Daoy (cell line): ENCODE results near the gene SCN3B. TPM values are rescaled to one million over a fixed set of nuclear protein-coding genes. Genes with fewer than 3 reads are reported as not detected.
A peak's percentile ranks its signal among the peaks of the same experiment; 100 is the strongest.

ENCODE experiments used
- DNase-seq: peaks from one replicate; pipeline ENCODE4 v3.0.0-alpha.2; 2015; ENCODE audit warnings: low read depth
- total RNA-seq: library from RNA; depleted of rRNA; stranded (reverse); fragments of >200 nt; shearing (Covaris generic); gene quantifications from 2 replicates; pipeline ENCODE4 v1.2.3, GENCODE V29; 2014

SCN3B gene
- total RNA-seq, 1 experiment from 2014 or later: 0.34 TPM

DNA sequence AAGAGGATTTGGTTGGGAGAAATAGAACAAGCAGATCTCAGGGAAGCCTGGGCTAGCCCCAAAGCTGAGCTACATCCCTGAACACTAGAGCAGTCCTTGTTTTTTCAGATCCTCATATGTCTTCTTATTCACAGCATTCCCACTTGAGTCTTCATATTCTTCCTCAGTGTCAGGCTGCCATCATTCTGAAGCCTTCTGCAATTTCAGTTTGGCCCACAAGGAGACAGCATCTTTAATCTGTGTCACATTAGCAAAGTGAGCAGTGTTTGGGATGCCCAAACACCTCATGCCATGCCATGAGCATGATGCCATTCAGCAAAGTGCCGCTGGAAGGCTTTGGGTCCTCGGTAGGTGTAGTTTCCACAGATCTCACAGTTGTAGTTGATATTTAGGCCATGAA lies 56.6 kb downstream of the SCN3B start:
- no peak for DNase-seq

DNA sequence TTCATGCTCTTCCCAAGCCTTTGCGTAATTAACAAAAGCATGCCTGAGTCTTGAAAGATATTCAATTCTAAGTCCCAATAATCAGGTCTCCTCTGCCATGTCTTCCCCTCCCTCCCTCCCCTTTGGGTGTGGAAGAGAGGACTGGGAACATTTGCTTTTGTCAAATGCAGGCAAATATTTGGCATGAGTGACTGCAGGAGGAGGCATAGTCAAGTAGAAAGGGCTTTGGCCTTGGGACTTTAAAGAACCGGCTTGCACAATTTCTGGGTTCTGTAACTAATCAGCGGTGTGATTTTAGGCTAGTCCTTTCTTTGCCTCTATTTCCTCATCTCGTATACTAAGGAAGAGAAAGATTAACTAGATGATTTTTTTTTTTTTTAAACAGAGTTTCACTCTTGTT lies 59.5 kb downstream of the SCN3B start:
- DNase-seq: no peak

- peak; percentile 51 for DNase-seq
These were observed 60.1 kb downstream of the SCN3B start for GRCh38 chr11:123594188-123594901.

DNA sequence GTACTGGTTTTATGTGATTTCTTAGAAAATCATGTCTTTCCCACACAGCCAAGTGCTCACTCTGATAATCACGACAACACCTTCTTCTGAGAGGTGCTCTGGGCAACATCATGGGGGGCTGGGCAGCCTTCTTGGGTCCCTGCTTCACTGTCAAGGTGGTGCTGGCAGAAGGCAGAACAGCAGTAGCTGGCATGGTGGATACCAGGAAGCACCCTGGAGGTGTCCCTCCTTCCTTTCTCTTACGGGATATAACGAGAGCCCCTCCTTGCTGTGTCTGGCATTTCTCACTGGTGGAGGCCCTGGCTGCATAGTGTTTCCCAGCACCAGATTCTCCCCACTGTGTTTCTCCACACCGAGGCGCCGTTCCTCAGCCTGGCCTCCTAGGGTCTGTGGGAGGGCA lies 60.9 kb downstream of the SCN3B start:
- DNase-seq: no peak

GRCh38 chr11:123590296-123590912 lies 64.0 kb downstream of the SCN3B start:
- DNase-seq: peak; percentile 75

DNA sequence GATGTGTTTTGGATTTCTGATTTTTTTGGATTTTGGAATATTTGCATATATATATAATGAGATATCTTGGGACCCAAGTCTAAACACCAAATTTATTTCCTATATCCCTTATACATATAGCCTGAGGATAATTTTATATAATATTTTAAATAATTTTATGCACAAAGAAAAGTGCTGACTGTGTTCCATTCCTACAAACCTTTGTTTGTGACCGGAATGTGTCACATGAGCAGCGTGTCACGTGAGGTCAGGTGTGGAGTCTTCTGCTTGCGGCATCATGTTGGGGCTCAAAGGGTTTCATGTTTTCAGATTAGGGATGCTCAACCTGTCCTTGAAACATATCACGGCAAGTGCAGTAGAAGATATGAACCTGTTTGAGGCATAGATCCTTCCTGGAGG lies 65.6 kb downstream of the SCN3B start:
- no peak for DNase-seq

DNA sequence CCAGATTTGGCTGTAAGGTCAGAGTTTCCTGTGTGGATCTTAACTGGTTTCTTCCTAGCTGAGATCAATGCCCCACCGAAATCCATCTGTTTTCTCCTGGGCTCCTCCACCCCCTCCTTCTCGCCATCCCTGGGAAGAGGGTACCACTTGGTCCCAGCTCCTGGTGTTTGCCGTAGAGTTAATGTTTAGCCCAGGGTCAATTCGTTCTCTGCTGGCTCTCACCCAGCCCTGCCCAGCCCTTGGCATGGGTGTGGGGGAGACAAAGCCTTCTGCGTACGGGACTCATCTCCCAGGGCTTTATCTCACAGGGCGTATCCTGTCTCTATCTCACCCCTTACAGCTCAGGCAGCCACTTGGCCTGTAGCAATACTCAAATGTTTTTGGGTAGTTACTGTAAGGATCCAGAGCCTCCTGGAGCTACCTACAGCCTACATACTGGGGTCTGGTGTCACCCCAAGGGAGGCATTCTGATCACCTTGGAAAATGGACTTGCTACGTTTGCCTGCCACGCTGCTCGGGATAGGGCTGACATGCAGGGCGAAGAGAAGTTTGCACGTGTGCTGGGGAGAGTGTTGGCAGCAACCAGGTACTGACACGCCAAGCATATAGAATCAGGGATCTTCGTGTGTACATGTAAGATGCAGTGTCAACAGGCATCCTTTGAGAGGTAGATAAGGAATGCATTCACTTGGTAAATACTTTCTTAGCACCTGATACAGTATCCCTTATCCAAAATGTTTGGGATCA lies 66.1 kb downstream of the SCN3B start:
- DNase-seq: no peak

DNA sequence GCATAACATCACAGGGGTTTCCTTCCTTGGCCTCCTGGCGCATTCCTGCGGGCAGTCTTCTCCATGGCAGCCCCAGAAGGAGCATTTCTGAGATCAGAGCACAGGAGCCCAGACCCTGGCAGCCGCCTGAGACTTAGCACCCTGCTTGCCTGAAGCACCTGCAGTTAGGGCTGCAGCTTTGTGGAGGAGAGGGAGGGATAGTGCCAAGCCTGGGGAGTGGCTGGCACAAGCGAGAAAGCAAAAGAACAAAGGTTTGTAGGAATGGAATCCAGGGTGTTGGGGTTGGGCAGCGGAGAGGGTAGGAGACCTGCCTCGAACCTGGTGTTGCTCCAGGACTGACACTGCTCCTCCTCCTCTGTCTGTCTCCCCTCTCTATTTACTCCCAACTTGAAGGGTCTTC lies 66.9 kb downstream of the SCN3B start:
- no peak for DNase-seq

GRCh38 chr11:123587044-123587443 lies 67.4 kb downstream of the SCN3B start:
- peak; percentile 40 for DNase-seq

DNA sequence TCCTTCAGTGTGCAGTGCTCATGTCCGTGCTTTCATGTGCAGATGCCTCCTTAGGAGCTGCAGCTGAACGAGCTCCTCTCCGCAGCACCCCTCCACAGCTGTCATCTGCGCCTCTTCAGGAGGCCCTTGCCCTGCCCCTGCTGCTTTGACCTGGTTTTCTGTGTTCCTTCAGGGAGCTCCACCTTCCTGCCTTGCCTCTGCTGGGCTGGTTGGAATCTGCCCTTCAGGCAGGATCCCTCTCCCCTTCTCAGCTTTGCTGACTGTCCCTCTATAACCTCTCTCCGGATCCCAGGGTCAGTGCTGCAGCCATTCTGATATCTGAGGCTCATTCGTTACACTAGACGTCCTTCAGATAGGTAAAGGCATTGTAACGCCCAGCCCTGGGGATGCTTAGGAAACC lies 67.9 kb downstream of the SCN3B start:
- no peak for DNase-seq

DNA sequence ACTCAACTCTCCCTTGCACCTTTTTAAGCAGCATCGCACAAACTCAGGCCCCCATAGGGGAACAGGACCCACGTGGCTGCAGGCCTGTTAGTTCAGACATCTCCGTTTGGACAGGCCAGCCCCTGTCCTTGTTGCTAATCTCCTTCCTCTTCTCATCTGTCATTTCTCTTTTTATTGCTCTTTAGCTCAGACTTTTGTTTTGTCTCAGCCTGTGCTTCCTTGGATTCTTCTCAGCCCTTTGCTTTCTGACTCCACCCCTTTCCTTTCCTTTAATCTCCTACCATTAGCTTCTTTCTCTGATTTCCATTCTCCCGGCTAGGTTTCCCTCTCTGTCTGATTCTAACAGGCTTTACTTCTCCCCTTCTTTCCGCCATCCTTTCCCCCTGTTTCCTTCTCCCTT lies 68.7 kb downstream of the SCN3B start:
- DNase-seq: no peak

DNA sequence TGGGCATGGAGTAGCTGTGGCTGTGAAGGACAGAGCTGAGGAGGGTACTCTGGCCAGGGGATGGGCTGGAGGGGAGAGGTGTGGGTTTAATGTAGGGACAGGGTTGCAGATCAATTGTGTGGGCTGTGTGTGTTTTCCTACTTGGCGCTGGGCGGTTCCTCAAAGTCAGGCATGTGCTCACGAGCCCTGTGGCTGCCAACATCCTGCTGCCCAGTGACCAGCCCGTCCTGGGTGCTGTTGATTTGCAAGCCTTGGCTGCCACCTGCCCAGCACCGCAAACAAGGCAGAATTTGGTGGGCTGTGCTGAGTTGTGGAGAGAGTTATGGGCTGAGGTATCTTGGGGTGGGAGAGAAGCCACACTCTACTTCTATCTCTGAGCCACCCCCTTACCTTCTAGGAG lies 69.2 kb downstream of the SCN3B start:
- DNase-seq: no peak

- DNase-seq: no peak
These were observed 69.7 kb downstream of the SCN3B start for GRCh38 chr11:123584737-123585136.

GRCh38 chr11:123584186-123584585 lies 70.2 kb downstream of the SCN3B start:
- DNase-seq: no peak

GRCh38 chr11:123582992-123583504 lies 71.4 kb downstream of the SCN3B start:
- DNase-seq: no peak

- DNase-seq: no peak
These were observed 72.6 kb downstream of the SCN3B start for GRCh38 chr11:123581651-123582399.

- peak; percentile 69 for DNase-seq
These were observed 73.7 kb downstream of the SCN3B start for GRCh38 chr11:123580557-123581275.

GRCh38 chr11:123580137-123580536 lies 74.3 kb downstream of the SCN3B start:
- DNase-seq: no peak

DNA sequence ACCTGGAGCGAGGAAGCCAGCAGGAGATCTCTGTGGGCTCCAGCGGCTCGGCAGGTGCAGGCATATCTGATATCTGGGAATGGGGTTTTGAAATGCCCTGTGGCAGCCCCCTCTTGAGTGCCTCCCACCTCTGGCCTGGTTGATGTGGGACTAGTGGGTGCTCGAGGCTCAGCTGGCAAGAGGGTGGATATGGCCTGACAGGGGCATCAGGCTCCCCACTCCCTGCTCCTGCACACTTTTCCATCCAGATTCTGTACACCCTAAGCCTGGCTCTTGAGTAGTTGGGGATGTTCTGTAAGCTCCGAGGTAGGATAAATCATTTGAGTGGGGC lies 75.0 kb downstream of the SCN3B start:
- no peak for DNase-seq
